D721Med (cell line): ENCODE results near the gene PTPN18.

Source experiments
- DNase-seq: peaks from one replicate; pipeline ENCODE4 v3.0.0; 2011; ENCODE audit warnings: low spot score; ENCODE audit not compliant: insufficient read length
- FAIRE-seq: peaks from 2 replicates; lab custom pipeline; 2011; peaks lifted over from hg19 to GRCh38; lab: Jason Lieb, UNC
- TF ChIP-seq, protein P1 (sequence below): IDR thresholded peaks from 2 replicates; pipeline ENCODE4 v1.5.1; 2012; ENCODE audit warnings: mild to moderate bottlenecking, control low read depth; ENCODE audit not compliant: insufficient read depth; ENCODE audit errors: missing control alignments

Gene PTPN18

DNA sequence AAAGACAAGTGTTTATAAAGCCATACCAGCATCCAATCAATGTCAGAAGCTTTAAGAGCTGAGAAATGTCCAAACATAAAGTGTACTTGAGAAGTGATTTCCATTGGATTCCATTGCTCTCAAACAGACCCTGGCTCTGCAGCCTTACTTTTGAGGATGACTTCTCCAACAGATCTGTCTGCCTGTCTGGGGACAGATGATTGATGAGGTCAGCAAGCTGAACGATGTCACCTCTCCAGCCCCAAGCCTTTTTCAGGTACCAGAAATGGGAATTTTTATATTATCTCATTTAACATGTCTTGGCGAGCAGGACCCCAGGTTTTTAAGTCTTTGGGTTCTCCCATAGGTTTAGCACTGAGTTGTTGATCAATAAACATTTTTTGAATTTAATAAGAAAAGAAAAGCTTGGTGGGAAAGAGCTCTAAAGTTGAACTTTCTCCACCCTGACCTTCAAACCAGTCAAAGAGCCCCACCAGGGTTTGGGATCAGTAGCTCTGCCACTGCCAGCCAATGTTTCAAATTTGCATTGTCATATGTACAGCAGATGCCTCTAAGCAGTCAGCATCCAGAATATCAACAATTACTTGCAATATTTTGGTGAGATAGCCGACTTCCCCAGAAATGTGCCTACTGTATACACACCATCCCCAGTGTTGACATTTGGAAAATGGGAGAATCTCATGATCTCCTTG, 22.5 kb downstream of the PTPN18 start:
- no peak for DNase-seq
- TF ChIP-seq, protein P1, sequence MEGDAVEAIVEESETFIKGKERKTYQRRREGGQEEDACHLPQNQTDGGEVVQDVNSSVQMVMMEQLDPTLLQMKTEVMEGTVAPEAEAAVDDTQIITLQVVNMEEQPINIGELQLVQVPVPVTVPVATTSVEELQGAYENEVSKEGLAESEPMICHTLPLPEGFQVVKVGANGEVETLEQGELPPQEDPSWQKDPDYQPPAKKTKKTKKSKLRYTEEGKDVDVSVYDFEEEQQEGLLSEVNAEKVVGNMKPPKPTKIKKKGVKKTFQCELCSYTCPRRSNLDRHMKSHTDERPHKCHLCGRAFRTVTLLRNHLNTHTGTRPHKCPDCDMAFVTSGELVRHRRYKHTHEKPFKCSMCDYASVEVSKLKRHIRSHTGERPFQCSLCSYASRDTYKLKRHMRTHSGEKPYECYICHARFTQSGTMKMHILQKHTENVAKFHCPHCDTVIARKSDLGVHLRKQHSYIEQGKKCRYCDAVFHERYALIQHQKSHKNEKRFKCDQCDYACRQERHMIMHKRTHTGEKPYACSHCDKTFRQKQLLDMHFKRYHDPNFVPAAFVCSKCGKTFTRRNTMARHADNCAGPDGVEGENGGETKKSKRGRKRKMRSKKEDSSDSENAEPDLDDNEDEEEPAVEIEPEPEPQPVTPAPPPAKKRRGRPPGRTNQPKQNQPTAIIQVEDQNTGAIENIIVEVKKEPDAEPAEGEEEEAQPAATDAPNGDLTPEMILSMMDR: no peak
- FAIRE-seq: no peak

DNA sequence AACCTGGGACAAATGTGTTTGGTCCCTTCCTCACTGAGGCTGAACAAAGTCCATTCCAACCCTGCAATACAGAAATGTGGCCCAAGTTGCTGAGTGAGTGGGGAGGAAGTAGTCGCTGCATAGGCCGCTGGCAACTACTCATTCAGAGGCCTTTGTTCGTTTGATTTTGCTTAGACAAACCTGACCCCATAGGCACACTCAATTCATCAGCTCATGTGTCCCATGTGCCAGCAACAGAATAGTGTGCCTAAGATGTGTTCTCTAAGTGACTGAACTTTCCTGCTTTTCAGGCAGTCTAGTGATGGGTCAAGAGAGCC, 23.0 kb downstream of the PTPN18 start:
- TF ChIP-seq, protein P1: no peak
- no peak for FAIRE-seq

DNA sequence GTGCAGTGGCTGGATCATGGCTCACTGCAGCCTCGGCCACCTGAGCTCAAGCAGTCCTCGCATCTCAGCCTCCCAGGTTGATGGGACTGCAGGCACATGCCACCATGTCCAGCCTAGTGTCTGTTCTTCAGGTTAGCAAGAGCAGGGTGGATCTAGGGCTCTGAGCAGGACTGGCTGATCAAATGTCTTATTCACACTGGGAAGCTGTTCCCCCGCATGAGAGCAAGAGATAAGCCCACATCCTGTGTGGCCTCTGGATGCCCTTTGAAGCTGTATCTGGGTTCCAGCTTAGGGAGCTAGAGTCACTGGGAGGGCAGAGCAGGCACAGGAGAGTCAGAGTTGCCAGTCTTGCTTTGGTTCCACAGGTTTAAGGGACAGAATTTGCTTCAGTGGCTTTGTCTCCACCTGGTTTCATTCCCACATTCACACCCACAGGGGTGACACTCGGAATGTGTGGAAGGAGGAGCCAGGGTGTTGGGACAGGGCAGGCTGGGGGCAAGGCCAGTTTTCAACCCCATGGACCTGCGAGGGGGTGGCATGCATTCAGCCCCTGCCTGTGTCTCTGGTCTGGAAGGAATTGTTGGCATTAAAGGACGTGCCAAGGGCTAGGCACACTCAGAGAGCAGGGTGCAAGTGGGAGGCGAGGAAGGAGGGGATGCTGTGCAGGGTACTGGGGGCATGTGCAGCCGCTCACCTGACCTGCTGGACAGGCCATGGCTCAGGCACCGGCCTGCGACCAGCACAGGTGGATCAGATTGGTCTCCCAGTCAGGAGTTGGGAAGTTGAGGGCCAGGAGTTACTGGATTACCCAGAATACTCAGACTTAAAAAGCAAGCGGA, 24.5 kb downstream of the PTPN18 start:
- FAIRE-seq: no peak
- DNase-seq: no peak
- TF ChIP-seq, protein P1: no peak

More for the DNA sequence above, 23.0 kb downstream of the PTPN18 start:
- DNase-seq: no peak

DNA sequence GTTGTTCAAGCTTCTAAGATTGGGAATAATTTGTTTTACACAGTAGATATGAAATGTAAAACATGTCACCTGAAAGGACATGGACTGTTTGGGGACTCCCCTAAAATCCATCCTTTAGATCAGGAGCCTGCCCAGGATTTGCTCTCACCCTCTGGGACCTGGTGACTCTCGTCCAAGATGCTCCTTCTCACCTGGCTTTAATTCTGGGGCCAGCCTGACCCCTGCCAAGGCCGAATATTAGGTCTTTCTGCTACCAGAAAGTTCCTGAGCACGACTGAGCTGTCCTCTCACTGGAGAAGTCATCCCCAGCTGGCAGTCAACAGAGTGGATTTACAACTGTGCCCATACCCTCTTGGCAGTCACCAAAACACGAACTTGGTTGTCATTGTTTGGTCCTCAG, 25.3 kb downstream of the PTPN18 start:
- DNase-seq: no peak
- TF ChIP-seq, protein P1: no peak
- no peak for FAIRE-seq

DNA sequence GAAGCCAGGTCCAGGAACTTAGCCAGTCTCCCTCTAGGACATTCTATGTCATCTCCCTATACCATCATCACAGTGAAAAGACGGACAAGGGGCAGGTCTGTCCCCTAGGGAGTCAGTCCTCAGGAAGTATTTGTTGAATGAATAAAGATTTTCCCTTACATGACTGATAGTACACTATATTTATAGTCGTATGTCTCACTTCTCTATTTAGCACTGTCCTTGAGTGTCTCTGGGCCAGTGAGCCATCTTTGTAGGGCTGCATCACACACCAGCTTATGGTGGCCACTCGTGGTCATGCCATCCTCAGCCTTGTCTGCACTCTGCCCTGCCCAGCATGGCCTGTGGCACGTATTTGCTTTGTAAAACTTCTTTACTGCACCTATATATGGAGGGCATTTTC, 25.8 kb downstream of the PTPN18 start:
- FAIRE-seq (no peak), DNase-seq (no peak)
- TF ChIP-seq, protein P1: no peak

DNA sequence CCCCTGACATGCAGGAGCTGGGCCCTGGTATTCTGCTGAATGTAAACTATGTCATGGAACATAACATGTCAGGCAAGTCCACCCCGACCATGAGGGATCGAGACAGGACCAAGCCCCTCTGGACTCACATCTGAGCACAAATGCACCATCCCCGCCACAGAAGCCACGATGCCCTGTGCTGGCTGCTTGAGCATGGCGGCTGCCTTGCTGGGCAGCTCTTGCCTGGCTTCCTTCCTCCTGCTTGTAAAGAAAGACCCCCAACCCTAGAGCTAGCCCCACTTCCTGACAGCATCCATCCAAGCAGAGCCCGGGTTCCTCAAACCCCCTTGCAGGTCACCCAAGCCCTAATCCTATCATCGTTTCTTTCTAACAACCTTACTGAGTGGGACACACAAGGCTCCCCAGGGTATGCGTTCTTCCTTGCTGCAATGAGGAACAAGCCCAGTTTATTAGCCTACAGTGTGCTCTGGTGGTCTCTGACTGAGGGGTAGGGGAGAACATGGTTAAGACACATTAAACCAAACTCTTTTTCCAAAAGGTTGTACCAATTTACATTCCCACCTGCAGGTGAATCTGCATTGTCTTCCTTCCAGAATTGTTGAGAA, 26.6 kb downstream of the PTPN18 start:
- FAIRE-seq (no peak), DNase-seq (no peak)
- TF ChIP-seq, protein P1: no peak
